Lower leg skin (tissue), 3 donors: ENCODE data around the gene ADAMTS6.

Experiments
- POLR2A ChIP-seq, 2 donors: fragments of 450-650 bp; IDR thresholded peaks; one replicate each; pipeline ENCODE4 v1.6.1; 2016 to 2017; ENCODE audit warnings: antibody characterized with exemption in 2 of 2, mild to moderate bottlenecking in 1 of 2, moderate library complexity in 1 of 2
- TF ChIP-seq, protein P1 (sequence below), 3 donors: fragments of 450-650 bp; IDR thresholded peaks; one replicate each; pipeline ENCODE4 v1.5.1; 2016; ENCODE audit warnings: antibody characterized with exemption in 3 of 3, mild to moderate bottlenecking in 3 of 3, moderate library complexity in 2 of 3

DNA sequence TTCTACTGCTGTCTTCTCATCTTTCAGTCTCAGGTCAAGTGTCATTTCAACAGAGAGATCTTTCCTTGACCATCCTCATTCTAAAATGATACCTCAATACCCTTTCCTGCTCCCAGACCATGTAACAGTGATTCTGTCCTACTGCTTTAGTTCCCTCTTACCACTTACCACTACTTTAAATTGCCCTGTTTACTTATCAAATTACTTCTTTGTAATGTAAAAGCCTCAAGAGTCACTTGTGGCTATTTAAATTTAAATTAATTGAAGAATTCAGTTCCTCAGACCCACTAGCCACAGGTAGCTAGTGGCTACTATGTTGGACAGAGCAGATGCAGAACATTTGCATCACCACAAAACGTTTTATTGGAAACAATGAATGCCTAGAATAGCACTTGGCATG, 217.3 kb downstream of the ADAMTS6 start:
- no peak for TF ChIP-seq POLR2A (IDR thresholded peaks at IDR 0.05)
- TF ChIP-seq, protein P1, sequence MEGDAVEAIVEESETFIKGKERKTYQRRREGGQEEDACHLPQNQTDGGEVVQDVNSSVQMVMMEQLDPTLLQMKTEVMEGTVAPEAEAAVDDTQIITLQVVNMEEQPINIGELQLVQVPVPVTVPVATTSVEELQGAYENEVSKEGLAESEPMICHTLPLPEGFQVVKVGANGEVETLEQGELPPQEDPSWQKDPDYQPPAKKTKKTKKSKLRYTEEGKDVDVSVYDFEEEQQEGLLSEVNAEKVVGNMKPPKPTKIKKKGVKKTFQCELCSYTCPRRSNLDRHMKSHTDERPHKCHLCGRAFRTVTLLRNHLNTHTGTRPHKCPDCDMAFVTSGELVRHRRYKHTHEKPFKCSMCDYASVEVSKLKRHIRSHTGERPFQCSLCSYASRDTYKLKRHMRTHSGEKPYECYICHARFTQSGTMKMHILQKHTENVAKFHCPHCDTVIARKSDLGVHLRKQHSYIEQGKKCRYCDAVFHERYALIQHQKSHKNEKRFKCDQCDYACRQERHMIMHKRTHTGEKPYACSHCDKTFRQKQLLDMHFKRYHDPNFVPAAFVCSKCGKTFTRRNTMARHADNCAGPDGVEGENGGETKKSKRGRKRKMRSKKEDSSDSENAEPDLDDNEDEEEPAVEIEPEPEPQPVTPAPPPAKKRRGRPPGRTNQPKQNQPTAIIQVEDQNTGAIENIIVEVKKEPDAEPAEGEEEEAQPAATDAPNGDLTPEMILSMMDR (IDR thresholded peaks at IDR 0.05), result no peak
